Testis (tissue), 3 donors: ENCODE results near the gene HRNR. TPM values are rescaled to one million over a fixed set of nuclear protein-coding genes. Genes with fewer than 3 reads are reported as not detected.

Experiments used
- DNase-seq: peaks from one replicate; pipeline ENCODE4 v3.0.0-alpha.2; 2019
- H3K27ac ChIP-seq, 2 donors: fragments of 200-600 bp; sonication (generic); one replicate each; pipeline ENCODE4 v1.5.1; 2019
- H3K27me3 ChIP-seq: fragments of 200-600 bp; sonication (generic); one replicate; pipeline ENCODE4 v1.5.1; 2019
- H3K36me3 ChIP-seq: fragments of 200-600 bp; sonication (generic); one replicate; pipeline ENCODE4 v1.5.1; 2017; ENCODE audit warnings: low read depth; ENCODE audit errors: missing control alignments
- H3K4me1 ChIP-seq: fragments of 200-600 bp; sonication (generic); one replicate; pipeline ENCODE4 v1.5.1; 2019
- H3K4me3 ChIP-seq, 2 donors: fragments of 200-600 bp; sonication (generic); one replicate each; pipeline ENCODE4 v1.5.1; 2017 to 2019
- H3K9me3 ChIP-seq: fragments of 200-600 bp; sonication (generic); one replicate; pipeline ENCODE4 v1.5.1; 2017
- CTCF ChIP-seq, 3 experiments: fragments of 450-650 bp in 2 of 3; fragments of 200-600 bp in 1 of 3; sonication (generic) in 1 of 3; IDR thresholded peaks; one replicate each; pipeline ENCODE4 v1.5.1; 2016 to 2019; ENCODE audit warnings: antibody characterized with exemption in 3 of 3, mild to moderate bottlenecking in 2 of 3, moderate library complexity in 1 of 3
- POLR2A ChIP-seq: fragments of 450-650 bp; IDR thresholded peaks from one replicate; pipeline ENCODE4 v1.6.1; 2017; ENCODE audit warnings: antibody characterized with exemption, mild to moderate bottlenecking, moderate library complexity
- WGBS, 2 donors: methylation state at CpG; one replicate each; pipeline ENCODE4 v1.1.5; 2018; 5-methylcytosine and 5-hydroxymethylcytosine counted together
- intact Hi-C: fragments of 100-400 bp; cut with DNase I; formaldehyde crosslinking; loops from one replicate; pipeline ENCODE4 v1.15.1; 2023; ENCODE audit warnings: low total_unique reads
- polyA plus RNA-seq: library from polyadenylated mRNA; stranded (reverse); fragments of 350-450 nt; fragmentation: Illumina TruSeq; extraction: RNeasy Lipid Tissue Mini Kit (QIAGEN cat#74804); gene quantifications from one replicate; pipeline ENCODE4 v1.2.3, GENCODE V29; 2014; ENCODE audit warnings: low read depth, low replicate concordance; ENCODE audit not compliant: insufficient read depth
- total RNA-seq, 2 donors: library from RNA; depleted of rRNA; stranded (reverse); fragments of >200 nt; gene quantifications; one replicate each; pipeline ENCODE4 v1.2.3, GENCODE V29; 2016

The HRNR gene
- total and polyA plus RNA-seq, 3 donors from 2014 or later = 0.06 TPM; not detected in 2

GRCh38 chr1:152244576-152245273, 20.7 kb upstream of the HRNR start:
- H3K4me3 ChIP-seq = no peak overlapping the region
- TF ChIP-seq CTCF (IDR thresholded peaks at IDR 0.05) (no peak), POLR2A (no peak)
- H3K9me3 ChIP-seq = no peaks in the 10 kb centered on the region
- no peaks in the 10 kb centered on the region for H3K4me1 ChIP-seq
- H3K27me3 ChIP-seq = no peaks in the 10 kb centered on the region
- H3K36me3 ChIP-seq = no peaks in the 10 kb centered on the region
- WGBS, 2 donors = 82 to 88% methylated on average over 2 of the region's 2 CpGs
- H3K27ac ChIP-seq = no peak overlapping the region
- DNase-seq = no peak
- intact Hi-C loops = no loop called here

- no peak overlapping the region for H3K4me3 ChIP-seq
- intact Hi-C loops = no loop called here
- TF ChIP-seq CTCF (IDR thresholded peaks at IDR 0.05) (no peak), POLR2A (no peak)
- no peak overlapping the region for H3K27ac ChIP-seq
- no peaks in the 10 kb centered on the region for H3K36me3 ChIP-seq
- no peaks in the 10 kb centered on the region for H3K4me1 ChIP-seq
- no peak for DNase-seq
- no peaks in the 10 kb centered on the region for H3K9me3 ChIP-seq
- 86% methylated on average over 1 of the region's 1 CpG for WGBS, 2 donors
- no peaks in the 10 kb centered on the region for H3K27me3 ChIP-seq
These were observed 13.1 kb upstream of the HRNR start for GRCh38 chr1:152237093-152237492.

GRCh38 chr1:152228831-152229230, 4.8 kb upstream of the HRNR start:
- no peak overlapping the region for H3K4me3 ChIP-seq
- TF ChIP-seq POLR2A (no peak), CTCF (IDR thresholded peaks at IDR 0.05) (no peak)
- H3K27ac ChIP-seq = no peak overlapping the region
- 78 to 84% methylated on average over 3 of the region's 3 CpGs for WGBS, 2 donors
- H3K9me3 ChIP-seq = no peaks in the 10 kb centered on the region
- no peak for DNase-seq
- no peaks in the 10 kb centered on the region for H3K27me3 ChIP-seq
- intact Hi-C loops = no loop called here
- H3K36me3 ChIP-seq = no peaks in the 10 kb centered on the region
- no peaks in the 10 kb centered on the region for H3K4me1 ChIP-seq

DNA sequence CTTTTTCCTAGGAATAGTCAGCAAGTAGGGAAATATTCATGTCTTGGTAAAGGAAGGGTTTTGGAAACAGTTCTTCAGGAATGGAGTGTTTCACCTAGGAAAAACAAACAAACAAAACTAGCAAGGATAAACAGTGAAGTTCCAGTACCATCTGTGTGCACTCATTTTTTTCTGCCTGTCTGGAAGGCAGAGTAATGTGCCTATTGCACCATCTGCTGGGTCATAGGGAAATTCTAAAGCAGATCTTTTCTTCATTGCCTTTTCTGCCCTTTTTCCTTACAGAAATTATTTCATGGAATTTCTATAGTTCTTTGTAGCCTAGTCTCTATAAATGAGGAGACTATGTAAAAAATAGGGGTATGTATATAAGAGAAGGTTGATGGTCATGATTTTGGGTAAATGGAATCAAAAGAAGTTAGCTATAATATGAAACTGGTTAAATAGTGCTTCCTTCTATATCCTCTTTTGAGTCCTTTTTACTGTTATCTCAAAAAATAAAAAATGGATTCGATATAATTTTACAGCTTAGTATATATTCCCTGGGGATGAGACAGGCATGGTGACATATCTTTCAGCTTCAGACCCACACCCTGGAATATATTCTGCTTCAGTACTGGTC, 3.4 kb upstream of the HRNR start:
- TF ChIP-seq CTCF (IDR thresholded peaks at IDR 0.05) (no peak), POLR2A (no peak)
- DNase-seq = no peak
- Histone ChIP-seq H3K36me3 (no peaks in the 10 kb centered on the region), H3K4me1 (no peaks in the 10 kb centered on the region), H3K27ac (no peak overlapping the region), H3K9me3 (no peaks in the 10 kb centered on the region), H3K27me3 (no peaks in the 10 kb centered on the region), H3K4me3 (no peak overlapping the region)
- intact Hi-C loops = no loop called here
- WGBS, 2 donors = 80 to 84% methylated on average over 1 of the region's 1 CpG

DNA sequence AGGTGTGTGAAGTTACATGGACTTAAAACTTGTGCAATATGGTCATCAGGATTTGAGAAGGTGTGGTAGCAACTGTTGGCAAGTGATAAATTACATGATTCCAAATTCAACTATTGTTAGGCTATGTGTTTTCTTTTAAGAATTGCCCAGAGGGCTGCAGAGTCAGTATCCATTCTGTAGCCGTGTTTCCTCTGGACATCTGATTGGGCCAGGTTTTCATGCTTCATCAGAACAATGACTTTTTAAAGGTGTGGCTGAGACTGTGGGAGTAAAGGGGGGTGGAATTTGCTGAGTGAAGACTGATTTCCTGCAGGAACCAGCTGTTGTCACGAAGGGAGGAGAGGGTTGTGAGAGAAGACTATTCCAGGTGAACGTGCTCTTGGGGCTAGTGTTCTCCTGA, 1.7 kb upstream of the HRNR start:
- TF ChIP-seq POLR2A (no peak), CTCF (IDR thresholded peaks at IDR 0.05) (no peak)
- intact Hi-C loops = no loop called here
- H3K4me1 ChIP-seq = no peaks in the 10 kb centered on the region
- H3K4me3 ChIP-seq = no peak overlapping the region
- H3K27me3 ChIP-seq = no peaks in the 10 kb centered on the region
- H3K27ac ChIP-seq = no peak overlapping the region
- H3K36me3 ChIP-seq = no peaks in the 10 kb centered on the region
- DNase-seq = no peak
- WGBS, 2 donors = 69 to 71% methylated on average over 3 of the region's 3 CpGs
- H3K9me3 ChIP-seq = no peaks in the 10 kb centered on the region
